SW480 (cell line): ENCODE results near the gene PTPRJ.
"Not testable (repeated sequence)": the region's sequence is repeated elsewhere in the genome, so short reads cannot be mapped to it uniquely, and the experiment has no call there.

Experiments
- DNase-seq: peaks from one replicate; pipeline ENCODE4 v3.0.0-alpha.2; 2016; ENCODE audit warnings: low spot score

Gene PTPRJ

GRCh38 chr11:48018528-48019216 lies 38.3 kb downstream of the PTPRJ start:
- DNase-seq, result peak; percentile 92

- peak; percentile 58 for DNase-seq
These were observed 38.8 kb downstream of the PTPRJ start for GRCh38 chr11:48019217-48019584.

GRCh38 chr11:48019595-48019994 lies 39.2 kb downstream of the PTPRJ start:
- DNase-seq, result no peak

- no peak for DNase-seq
These were observed 39.9 kb downstream of the PTPRJ start for GRCh38 chr11:48020092-48020755.

- DNase-seq, result not testable (repeated sequence)
These were observed 41.0 kb downstream of the PTPRJ start for GRCh38 chr11:48021201-48021820.

- no peak for DNase-seq
These were observed 42.1 kb downstream of the PTPRJ start for GRCh38 chr11:48022445-48022844.

GRCh38 chr11:48023608-48024007 lies 43.2 kb downstream of the PTPRJ start:
- DNase-seq, result not testable (repeated sequence)

- no peak for DNase-seq
These were observed 44.3 kb downstream of the PTPRJ start for GRCh38 chr11:48024635-48025071.

- no peak for DNase-seq
These were observed 45.1 kb downstream of the PTPRJ start for GRCh38 chr11:48025293-48025983.

- no peak for DNase-seq
These were observed 45.6 kb downstream of the PTPRJ start for GRCh38 chr11:48025984-48026340.

- no peak for DNase-seq
These were observed 48.7 kb downstream of the PTPRJ start for GRCh38 chr11:48028914-48029680.

GRCh38 chr11:48029681-48030290 lies 49.4 kb downstream of the PTPRJ start:
- DNase-seq, result no peak

- DNase-seq, result no peak
These were observed 51.2 kb downstream of the PTPRJ start for GRCh38 chr11:48031602-48032001.

- DNase-seq, result no peak
These were observed 52.4 kb downstream of the PTPRJ start for GRCh38 chr11:48032721-48033120.

- DNase-seq, result no peak
These were observed 53.6 kb downstream of the PTPRJ start for GRCh38 chr11:48033918-48034341.

- no peak for DNase-seq
These were observed 54.8 kb downstream of the PTPRJ start for GRCh38 chr11:48034926-48035871.

GRCh38 chr11:48036011-48036410 lies 55.7 kb downstream of the PTPRJ start:
- DNase-seq, result no peak

- no peak for DNase-seq
These were observed 56.1 kb downstream of the PTPRJ start for GRCh38 chr11:48036466-48036865.

GRCh38 chr11:48037709-48038468 lies 57.5 kb downstream of the PTPRJ start:
- no peak for DNase-seq
